Stomach smooth muscle (tissue), 2 donors: ENCODE results near the gene ARSG.
"Not testable (repeated sequence)": the region's sequence is repeated elsewhere in the genome, so short reads cannot be mapped to it uniquely, and the experiment has no call there.

Experiments used
- H3K27ac ChIP-seq: one replicate; pipeline ENCODE4 v1.7.0; 2013; ENCODE audit warnings: mild to moderate bottlenecking, low read length, inconsistent platforms
- H3K27me3 ChIP-seq, 2 donors: one replicate each; pipeline ENCODE4 v1.7.0; 2013; ENCODE audit warnings: low read length in 2 of 2; ENCODE audit not compliant: insufficient read depth in 2 of 2, control insufficient read depth in 1 of 2
- H3K36me3 ChIP-seq, 2 donors: one replicate each; pipeline ENCODE4 v1.7.0; 2013; ENCODE audit warnings: low read length in 2 of 2; ENCODE audit not compliant: control insufficient read depth in 2 of 2, insufficient read depth in 2 of 2
- H3K4me1 ChIP-seq: one replicate; pipeline ENCODE4 v1.7.0; 2013; ENCODE audit warnings: low read length; ENCODE audit not compliant: control insufficient read depth, insufficient read depth
- H3K4me3 ChIP-seq, 2 donors: one replicate each; pipeline ENCODE4 v1.7.0; 2013; ENCODE audit warnings: low read length in 2 of 2
- H3K9ac ChIP-seq, 2 donors: one replicate each; pipeline ENCODE4 v1.7.0; 2013; ENCODE audit warnings: low read length in 2 of 2, mild to moderate bottlenecking in 1 of 2
- H3K9me3 ChIP-seq, 2 donors: one replicate each; pipeline ENCODE4 v1.7.0; 2013; ENCODE audit warnings: low read length in 2 of 2; ENCODE audit not compliant: control insufficient read depth in 2 of 2
- donor health status: healthy.
- donor health status: Pancreatic carcinoma.

ARSG gene

DNA sequence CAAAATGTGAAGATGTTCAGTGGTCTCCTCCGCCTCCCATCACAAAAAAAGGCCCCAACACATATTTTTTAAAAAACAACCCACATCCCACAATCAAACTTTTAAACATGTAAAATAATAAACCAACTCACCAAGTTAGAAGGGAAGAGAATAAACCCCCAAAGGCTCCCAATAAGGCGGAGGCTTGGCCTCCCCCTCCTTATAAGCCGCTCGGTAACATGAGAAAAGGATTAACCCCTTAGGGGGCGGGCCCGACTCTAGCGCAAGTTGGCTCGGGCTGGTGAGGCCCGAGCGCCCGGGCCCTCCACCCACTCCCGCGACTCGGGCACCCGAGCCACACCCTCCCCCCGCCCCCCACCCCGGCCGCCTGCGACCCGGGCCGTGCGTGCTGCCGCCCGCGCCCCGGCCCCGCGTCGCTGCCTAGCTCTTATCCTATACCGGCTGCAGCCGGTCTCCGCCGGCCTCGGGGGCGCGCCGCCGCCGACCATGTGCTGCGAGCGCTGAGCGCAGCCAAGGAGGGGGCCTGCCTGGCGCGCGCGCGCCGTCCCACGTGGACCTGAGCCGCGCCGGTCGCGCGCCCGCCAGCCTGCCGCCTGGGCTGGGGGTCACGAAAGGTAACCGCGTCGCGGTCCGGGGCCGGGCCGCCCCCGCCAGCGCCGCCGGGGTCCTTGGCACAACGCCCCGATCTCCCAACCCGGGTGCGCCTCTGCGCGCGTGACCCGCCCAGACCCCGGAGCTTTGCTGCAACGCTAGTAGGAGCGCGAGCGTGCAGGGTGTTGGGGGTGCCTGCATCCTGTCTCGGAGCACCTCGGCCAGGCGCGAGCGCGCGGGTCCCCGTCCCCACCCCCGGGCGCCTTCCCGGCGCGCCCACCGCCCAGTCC lies at the start of gene ARSG, which contains the start of gene SLC16A6:
TSS of gene ARSG (plus strand) at position 541 of the 881 bp plus-strand sequence. CDS start 15,999 bp downstream, outside the sequence.
TSS of gene SLC16A6 (minus strand) at position 173 of the 881 bp plus-strand sequence. CDS start 12,807 bp downstream, outside the sequence.
- Histone ChIP-seq H3K4me1 (peaks cover 21% of the 10 kb centered on the region), H3K9me3 (no peaks in the 10 kb centered on the region), H3K27ac (no peak within 1 kb of the TSS), H3K9ac (peak within 1 kb of the TSS in 1 of 2 donors; percentile 14), H3K4me3 (peak within 1 kb of the TSS; percentile 55 to 76), H3K27me3 (peaks cover 40 to 52% of the 10 kb centered on the region in 2 donors), H3K36me3 (no peaks in the 10 kb centered on the region)

DNA sequence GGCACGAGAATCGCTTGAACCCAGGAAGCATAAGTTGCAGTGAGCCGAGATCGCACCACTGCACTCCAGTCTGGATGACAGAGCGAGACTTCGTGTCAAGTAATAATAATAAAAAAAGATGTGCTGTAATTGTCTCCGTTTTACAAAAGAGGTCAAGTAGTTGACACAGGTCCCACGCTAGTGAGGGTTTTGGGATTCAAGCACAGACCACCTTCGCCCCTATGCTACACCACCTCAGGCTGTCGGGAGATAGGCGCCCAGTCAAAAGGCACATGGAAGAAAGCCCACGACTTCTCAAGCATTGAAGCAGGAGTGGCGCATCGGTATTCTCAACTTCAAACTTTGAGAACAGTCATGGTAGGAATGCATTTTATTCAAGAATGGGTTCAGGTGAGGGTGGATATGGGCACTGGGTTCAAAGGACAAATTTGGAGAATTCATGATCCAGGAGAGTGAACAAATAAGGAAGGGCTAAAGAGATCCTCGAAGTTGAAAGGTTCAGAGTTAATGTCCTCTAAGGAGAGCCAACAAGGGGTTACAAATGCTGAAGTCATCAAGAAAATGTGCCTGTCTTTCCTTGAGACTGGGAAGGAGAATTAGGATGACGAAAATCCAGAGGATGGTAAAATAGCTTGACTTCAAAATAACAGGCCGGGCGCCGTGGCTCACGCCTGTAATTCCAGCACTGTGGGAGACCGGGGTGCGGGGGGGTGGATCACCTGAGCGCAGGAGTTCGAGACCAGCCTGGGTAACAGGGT lies 44.8 kb upstream of the ARSG start:
- H3K27ac ChIP-seq, result no peak overlapping the region
- no peaks in the 10 kb centered on the region for H3K9me3 ChIP-seq
- no peaks in the 10 kb centered on the region for H3K36me3 ChIP-seq
- no peak overlapping the region for H3K4me3 ChIP-seq
- no peak overlapping the region for H3K9ac ChIP-seq
- H3K27me3 ChIP-seq, result no peaks in the 10 kb centered on the region
- peaks cover 14% of the 10 kb centered on the region for H3K4me1 ChIP-seq

DNA sequence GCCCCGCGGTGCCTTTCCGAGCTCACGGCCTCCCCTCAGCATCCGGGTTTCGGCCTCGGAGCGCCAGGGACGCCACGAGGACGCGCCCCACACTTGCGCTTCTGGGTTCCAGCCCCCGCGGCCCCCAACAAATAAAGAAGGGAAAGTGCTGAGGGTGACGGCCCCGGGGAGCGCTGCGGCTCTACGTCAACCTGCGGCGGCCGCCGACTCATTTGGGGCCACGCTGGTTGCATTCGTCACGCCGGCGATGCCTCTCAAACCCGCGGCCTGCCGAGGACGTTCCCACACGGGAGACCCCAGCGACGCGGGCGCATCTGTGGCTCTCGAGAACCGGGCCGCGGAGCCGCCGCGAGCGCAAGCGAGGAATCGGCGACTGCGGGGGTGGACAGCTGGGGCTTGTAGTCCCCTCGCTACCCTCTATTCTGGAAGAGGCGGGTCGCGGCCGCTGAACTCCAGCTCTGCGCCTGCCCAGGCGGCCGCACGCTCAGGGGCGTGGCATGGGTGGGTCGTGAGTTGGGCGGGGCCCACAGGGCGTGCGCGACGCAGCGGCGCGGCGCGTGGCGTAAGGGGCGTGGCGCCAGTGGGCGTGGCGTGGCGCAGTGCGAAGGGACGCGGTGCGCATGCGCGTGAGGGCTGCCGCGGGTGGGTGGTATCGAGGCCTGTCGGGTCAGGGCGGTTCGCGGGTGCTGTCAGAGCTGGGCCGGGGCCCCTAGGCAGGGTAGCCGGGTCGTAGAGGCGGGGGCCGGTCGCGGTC lies 43.7 kb upstream of the ARSG start, which contains the start of gene AMZ2:
TSS of gene AMZ2 (plus strand) at position 599 of the 754 bp plus-strand sequence. CDS start 2,145 bp downstream, outside the sequence.
- H3K9ac ChIP-seq, result peak within 1 kb of the TSS; percentile 97 to 98
- no peaks in the 10 kb centered on the region for H3K27me3 ChIP-seq
- peaks cover 14% of the 10 kb centered on the region for H3K4me1 ChIP-seq
- H3K9me3 ChIP-seq, result no peaks in the 10 kb centered on the region
- peak within 1 kb of the TSS; percentile 87 for H3K4me3 ChIP-seq
- no peaks in the 10 kb centered on the region for H3K36me3 ChIP-seq
- peak within 1 kb of the TSS; percentile 95 for H3K27ac ChIP-seq

DNA sequence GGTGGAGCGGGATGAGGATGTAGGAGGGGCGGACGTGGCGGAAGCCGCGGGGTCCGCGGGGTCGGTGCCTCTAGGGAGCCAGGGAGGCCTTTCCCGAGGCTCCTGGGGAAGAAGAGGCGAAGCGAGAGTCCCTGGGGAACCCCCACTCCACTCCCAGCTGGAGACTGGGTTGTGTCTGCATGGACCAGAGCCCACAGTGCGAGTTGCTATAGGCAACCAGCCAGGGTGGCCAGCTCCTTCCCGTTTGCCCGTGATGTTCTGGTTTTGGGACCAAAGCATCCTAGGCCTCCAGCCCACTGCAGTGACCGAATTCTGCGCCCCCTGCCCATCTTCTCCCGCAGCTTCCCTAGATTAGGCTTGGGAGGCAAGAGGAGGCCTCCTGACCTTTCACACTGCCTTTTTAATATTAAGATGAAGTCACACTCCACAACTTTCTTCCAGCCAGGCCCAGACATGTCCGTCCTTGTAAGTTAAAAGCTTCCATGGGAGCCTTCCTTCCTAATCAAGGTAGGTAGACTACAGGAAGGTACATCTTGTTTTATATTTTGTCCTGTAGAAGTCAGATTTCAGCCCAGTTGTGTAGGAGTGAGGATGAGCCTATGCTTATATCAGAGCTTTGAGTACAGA lies 43.0 kb upstream of the ARSG start:
- Histone ChIP-seq H3K27me3 (no peaks in the 10 kb centered on the region), H3K4me1 (peaks cover 14% of the 10 kb centered on the region), H3K9me3 (no peaks in the 10 kb centered on the region), H3K4me3 (peak overlapping the region; percentile 87), H3K36me3 (peaks cover under 1 to 2% of the 10 kb centered on the region in 2 donors), H3K27ac (peak overlapping the region; percentile 95), H3K9ac (peak overlapping the region; percentile 97 to 98)

DNA sequence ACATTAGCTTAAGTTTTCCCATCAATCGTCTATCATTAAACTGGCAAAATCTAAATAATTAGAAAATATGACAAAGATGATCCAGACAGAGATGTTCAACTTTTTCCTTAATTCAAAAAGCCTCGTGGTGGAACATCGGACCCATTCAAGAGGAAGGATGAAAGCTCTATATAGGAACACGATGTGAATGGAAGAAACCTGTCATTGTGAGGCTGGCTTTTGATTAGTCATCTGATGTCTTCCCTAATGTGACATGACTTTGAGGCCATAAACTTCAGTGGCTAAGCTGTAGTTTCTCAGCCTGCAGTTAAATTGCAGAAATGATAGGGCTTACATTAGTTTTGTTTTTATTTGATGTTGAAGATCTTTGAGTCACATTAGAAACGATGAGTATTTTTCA lies 42.4 kb upstream of the ARSG start:
- Histone ChIP-seq H3K9me3 (no peaks in the 10 kb centered on the region), H3K27me3 (no peaks in the 10 kb centered on the region), H3K36me3 (peaks cover 3 to 4% of the 10 kb centered on the region in 2 donors), H3K9ac (peak overlapping the region; percentile 97 to 98), H3K27ac (no peak overlapping the region), H3K4me3 (peak overlapping the region; percentile 87), H3K4me1 (peaks cover 14% of the 10 kb centered on the region)

DNA sequence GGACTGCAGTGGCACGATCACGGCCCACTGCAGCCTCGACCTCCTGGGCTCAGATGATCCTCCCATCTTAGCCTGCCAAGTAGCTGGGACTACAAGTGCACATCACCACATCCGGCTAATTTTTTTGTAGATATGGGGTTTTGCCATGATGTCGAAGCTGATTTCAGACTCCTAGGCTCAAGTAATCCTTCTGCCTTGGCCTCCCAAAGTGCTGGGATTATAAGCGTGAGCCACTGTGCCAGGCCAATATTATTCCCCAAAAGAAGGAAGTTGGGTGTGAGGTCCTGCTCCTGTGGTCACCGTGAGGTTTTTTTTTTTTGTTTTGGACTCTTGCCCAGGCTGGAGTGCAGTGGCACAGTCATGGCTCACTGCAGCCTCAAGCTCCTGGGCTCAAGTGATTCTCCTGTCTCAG lies 41.9 kb upstream of the ARSG start:
- Histone ChIP-seq H3K9me3 (no peaks in the 10 kb centered on the region), H3K4me1 (peaks cover 14% of the 10 kb centered on the region), H3K36me3 (peaks cover 7 to 8% of the 10 kb centered on the region in 2 donors), H3K27ac (no peak overlapping the region), H3K27me3 (no peaks in the 10 kb centered on the region), H3K9ac (no peak overlapping the region), H3K4me3 (no peak overlapping the region)

DNA sequence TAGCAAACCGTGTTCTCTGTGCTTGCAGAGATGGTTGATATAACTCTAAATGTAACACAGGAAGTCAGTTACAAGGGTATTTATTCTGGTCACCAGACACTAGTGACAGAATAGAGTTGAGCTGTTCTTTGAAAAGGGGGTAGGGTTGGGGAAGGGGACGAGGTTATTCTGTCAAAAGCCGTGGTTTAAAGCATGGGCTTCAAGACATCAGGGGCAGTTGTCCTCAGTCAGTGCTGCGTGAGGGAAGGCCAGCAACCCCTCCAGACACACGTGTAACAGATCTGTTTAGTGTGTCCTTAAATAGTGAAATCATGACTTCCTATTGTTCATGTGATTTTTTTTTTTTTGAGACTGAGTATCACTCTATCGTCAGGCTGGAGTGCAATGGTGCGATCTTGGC lies 37.9 kb upstream of the ARSG start:
- H3K4me3 ChIP-seq, H3K27me3 ChIP-seq, H3K27ac ChIP-seq, H3K4me1 ChIP-seq, H3K9ac ChIP-seq, H3K9me3 ChIP-seq: not testable (repeated sequence)
- H3K36me3 ChIP-seq, result peaks cover 24 to 25% of the 10 kb centered on the region in 2 donors

DNA sequence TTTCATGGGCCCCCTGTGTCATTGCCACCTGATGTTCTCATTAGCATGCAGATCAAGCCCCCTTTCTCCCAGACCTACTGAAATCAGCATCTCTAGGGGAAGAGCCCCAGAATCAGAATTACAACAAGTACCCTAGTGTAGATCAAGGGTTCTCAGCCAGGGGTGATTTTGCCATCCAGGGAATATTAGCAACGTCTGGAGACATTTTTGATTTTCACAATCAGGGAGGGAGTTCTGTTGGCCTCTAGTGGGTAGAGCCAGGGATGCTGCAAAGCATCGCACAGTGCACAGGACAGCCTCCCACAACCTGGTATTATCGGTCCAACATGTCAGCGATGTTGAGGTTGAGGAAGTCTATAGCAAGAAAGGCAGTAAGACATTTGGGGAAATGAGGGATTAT lies 36.1 kb upstream of the ARSG start:
- H3K9me3 ChIP-seq, result no peaks in the 10 kb centered on the region
- H3K27ac ChIP-seq, result no peak overlapping the region
- H3K27me3 ChIP-seq, result no peaks in the 10 kb centered on the region
- peaks cover 24 to 25% of the 10 kb centered on the region in 2 donors for H3K36me3 ChIP-seq
- H3K4me3 ChIP-seq, result no peak overlapping the region
- H3K9ac ChIP-seq, result no peak overlapping the region
- no peaks in the 10 kb centered on the region for H3K4me1 ChIP-seq

DNA sequence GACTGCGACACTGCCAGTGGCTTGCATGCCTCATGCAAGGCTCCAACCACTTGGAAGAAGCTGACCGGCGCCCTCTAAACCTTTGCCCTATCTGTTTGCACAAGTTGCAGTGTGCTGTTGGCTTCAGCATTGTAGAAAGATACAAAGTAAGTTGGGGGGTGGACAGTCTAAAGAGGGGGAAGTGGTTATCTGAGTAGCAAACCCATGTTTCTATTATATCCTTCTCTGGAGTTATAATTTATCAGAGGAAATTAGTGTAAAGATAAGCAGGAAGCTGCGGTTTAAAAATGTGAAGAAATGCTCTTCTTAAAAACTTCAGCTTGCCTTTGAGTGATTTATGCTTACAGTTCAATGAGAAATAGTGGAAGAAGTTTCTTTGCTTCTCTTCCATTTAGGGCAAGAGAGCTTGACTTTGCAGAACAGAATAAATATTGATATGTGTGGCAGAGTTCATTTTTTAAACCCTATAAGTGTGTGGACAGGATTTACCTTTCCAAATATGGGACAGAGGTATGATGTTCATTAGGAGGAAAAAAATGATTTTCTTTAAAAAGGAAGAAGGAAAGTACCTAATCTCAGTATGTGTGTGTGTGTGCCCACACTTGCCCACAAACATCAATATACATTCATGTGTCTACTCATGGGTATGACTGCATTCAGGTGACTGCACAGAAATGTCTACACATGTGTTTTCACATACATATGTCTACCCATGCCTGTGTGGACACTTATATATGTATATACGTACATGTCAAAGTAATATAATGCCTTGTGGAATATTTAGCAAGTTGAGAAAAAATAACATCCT lies 35.4 kb upstream of the ARSG start:
- Histone ChIP-seq H3K27me3 (no peaks in the 10 kb centered on the region), H3K36me3 (peaks cover 24 to 25% of the 10 kb centered on the region in 2 donors), H3K9ac (no peak overlapping the region), H3K4me3 (no peak overlapping the region), H3K9me3 (no peaks in the 10 kb centered on the region), H3K4me1 (no peaks in the 10 kb centered on the region), H3K27ac (no peak overlapping the region)
